PC-9 (cell line): ENCODE data around the gene CCDC134. TPM values are rescaled to one million over a fixed set of nuclear protein-coding genes. Genes with fewer than 3 reads are reported as not detected.

ENCODE experiments used
- BruUV-seq: library from RNA; stranded (reverse); fragments of 400-500 nt; replicated peaks from 2 replicates; lab custom pipeline; 2021; lab: Mats Ljungman, UMichigan
- CTCF ChIA-PET: fragments of 300-600 bp; sonication (Branson Sonifier 250); formaldehyde crosslinking; loops from one replicate; lab custom pipeline; 2022; ENCODE audit warnings: antibody characterized with exemption; lab: Charles Lee
- POLR2A ChIA-PET: fragments of 300-600 bp; sonication (Branson Sonifier 250); formaldehyde crosslinking; loops from one replicate; lab custom pipeline; 2022; ENCODE audit warnings: antibody characterized with exemption; ENCODE audit not compliant: unreplicated experiment; lab: Charles Lee
- DNase-seq, 2 experiments: peaks; one replicate each; pipeline versions ENCODE4 v3.0.0 to v3.0.0-alpha.2; 2015 to 2022; ENCODE audit warnings: mixed read lengths in 1 of 2
- H2AFZ ChIP-seq: fragments of 200-600 bp; sonication (generic); 2 replicates; pipeline ENCODE4 v1.8.1; 2017; ENCODE audit warnings: antibody characterized with exemption
- H3F3A ChIP-seq: fragments of 200-600 bp; sonication (generic); 2 replicates; pipeline ENCODE4 v1.8.1; 2017; ENCODE audit warnings: antibody characterized with exemption, mild to moderate bottlenecking, low read depth; ENCODE audit not compliant: insufficient read depth
- H3K27ac ChIP-seq: fragments of 200-600 bp; sonication (generic); 2 replicates; pipeline ENCODE4 v1.6.1; 2016; ENCODE audit warnings: mixed run types
- H3K27me3 ChIP-seq: fragments of 200-600 bp; sonication (generic); 2 replicates; pipeline ENCODE4 v1.6.1; 2016; ENCODE audit warnings: low read depth, mixed run types; ENCODE audit not compliant: insufficient read depth
- H3K36me3 ChIP-seq: fragments of 200-600 bp; sonication (generic); 2 replicates; pipeline ENCODE4 v1.6.1; 2016; ENCODE audit warnings: low read depth, mixed run types
- H3K4me1 ChIP-seq: fragments of 200-600 bp; sonication (generic); replicated peaks from 2 replicates; pipeline ENCODE4 v1.6.1; 2016; ENCODE audit warnings: mixed run types; ENCODE audit not compliant: insufficient read depth
- H3K4me2 ChIP-seq: fragments of 200-600 bp; sonication (generic); 2 replicates; pipeline ENCODE4 v1.6.1; 2017; ENCODE audit warnings: mixed run types
- H3K4me3 ChIP-seq: fragments of 200-600 bp; sonication (generic); 2 replicates; pipeline ENCODE4 v1.6.1; 2016; ENCODE audit warnings: mixed run types
- H3K79me2 ChIP-seq: fragments of 200-600 bp; sonication (generic); 2 replicates; pipeline ENCODE4 v1.6.1; 2017; ENCODE audit warnings: low read depth, mixed run types
- H3K9me2 ChIP-seq: fragments of 200-600 bp; sonication (generic); 2 replicates; pipeline ENCODE4 v1.8.1; 2017; ENCODE audit warnings: mild to moderate bottlenecking; ENCODE audit not compliant: insufficient read depth
- H3K9me3 ChIP-seq: fragments of 200-600 bp; sonication (generic); 2 replicates; pipeline ENCODE4 v1.8.1; 2016; ENCODE audit warnings: low read depth; ENCODE audit not compliant: insufficient read depth
- H4K20me1 ChIP-seq: fragments of 200-600 bp; sonication (generic); 2 replicates; pipeline ENCODE4 v1.8.1; 2017; ENCODE audit not compliant: insufficient read depth
- CTCF ChIP-seq: fragments of 200-600 bp; sonication (generic); conservative IDR thresholded peaks from 2 replicates; pipeline ENCODE4 v1.6.1; 2017; ENCODE audit warnings: mixed run types, antibody characterized with exemption, mild to moderate bottlenecking, moderate library complexity
- EZH2 ChIP-seq: fragments of 200-600 bp; sonication (generic); IDR thresholded peaks from 2 replicates; pipeline ENCODE4 v1.8.0; 2017; ENCODE audit warnings: antibody characterized with exemption, low read depth
- intact Hi-C: fragments of 100-400 bp; cut with micrococcal nuclease; formaldehyde crosslinking; loops from one replicate; pipeline ENCODE4 v1.10.0; 2022; ENCODE audit not compliant: unreplicated experiment
- total RNA-seq: library from RNA; stranded (reverse); gene quantifications from 2 replicates; pipeline ENCODE4 v1.2.3, GENCODE V29; 2021

Gene CCDC134
- total RNA-seq, 1 experiment from 2014 or later = 29.0 TPM

GRCh38 chr22:41847300-41847699, 46.8 kb downstream of the CCDC134 start:
- ChIA-PET POLR2A (interaction anchor here (0.5 to 0.7 kb wide), 2 partner anchors 48 to 71 kb away, joined by 3 to 4 read pairs; no protein-coding TSS in a partner anchor), CTCF (interaction anchor here (0.6 kb wide), 1 partner anchor 12 kb away, joined by 6 read pairs; no protein-coding TSS in a partner anchor)
- Histone ChIP-seq H3K4me3 (no peak overlapping the region), H3K36me3 (peaks cover 17% of the 10 kb centered on the region), H3K4me1 (peaks cover 66% of the 10 kb centered on the region), H3K9me2 (no peaks in the 10 kb centered on the region), H3K4me2 (peak overlapping the region; percentile 3; the same call in 1 of the 2 replicates), H3K79me2 (peaks cover 97% of the 10 kb centered on the region), H3K9me3 (no peaks in the 10 kb centered on the region), H3K27ac (no peak overlapping the region), H4K20me1 (peaks cover 9% of the 10 kb centered on the region; the same call in 1 of the 2 replicates), H2AFZ (no peak overlapping the region), H3K27me3 (no peaks in the 10 kb centered on the region), H3F3A (peaks cover 50% of the 10 kb centered on the region)
- no TSS peak for BruUV-seq
- intact Hi-C loops = no loop called here
- TF ChIP-seq CTCF (no peak), EZH2 (no peak)
- DNase-seq = no peak

GRCh38 chr22:41848468-41848867, 48.0 kb downstream of the CCDC134 start:
- intact Hi-C loops = no loop called here
- no TSS peak for BruUV-seq
- H3K9me2 ChIP-seq = no peaks in the 10 kb centered on the region
- H3K79me2 ChIP-seq = peaks cover 97% of the 10 kb centered on the region
- H3K4me3 ChIP-seq = no peak overlapping the region
- POLR2A ChIA-PET = no interaction called here
- no peaks in the 10 kb centered on the region for H3K9me3 ChIP-seq
- TF ChIP-seq EZH2 (no peak), CTCF (peak; percentile 37; the same call in 1 of the 2 replicates)
- peaks cover 42% of the 10 kb centered on the region for H3F3A ChIP-seq
- H3K36me3 ChIP-seq = peaks cover 6% of the 10 kb centered on the region
- H3K4me1 ChIP-seq = peaks cover 55% of the 10 kb centered on the region
- peak; percentile 29 to 78 for DNase-seq
- H2AFZ ChIP-seq = no peak overlapping the region
- peak overlapping the region; percentile 14 for H3K27ac ChIP-seq
- peak overlapping the region; percentile 40 for H3K4me2 ChIP-seq
- H4K20me1 ChIP-seq = peaks cover 19% of the 10 kb centered on the region
- H3K27me3 ChIP-seq = no peaks in the 10 kb centered on the region
- CTCF ChIA-PET = no interaction called here

- BruUV-seq = no TSS peak
These were observed 56.0 kb downstream of the CCDC134 start for GRCh38 chr22:41856469-41856868.

More at GRCh38 chr22:41856469-41856868, 56.0 kb downstream of the CCDC134 start:
- no peaks in the 10 kb centered on the region for H3K9me2 ChIP-seq
- peaks cover 95% of the 10 kb centered on the region for H3K79me2 ChIP-seq
- H3K27me3 ChIP-seq = no peaks in the 10 kb centered on the region
- intact Hi-C loops = no loop called here
- peak in 1 of 2 experiments; percentile 53 for DNase-seq
- peaks cover 51% of the 10 kb centered on the region for H4K20me1 ChIP-seq
- H2AFZ ChIP-seq = no peak overlapping the region
- no peaks in the 10 kb centered on the region for H3K36me3 ChIP-seq
- POLR2A ChIA-PET = interaction anchor here (0.5 kb wide), 1 partner anchor 59 kb away, joined by 6 read pairs; no protein-coding TSS in a partner anchor
- H3F3A ChIP-seq = peaks cover 55% of the 10 kb centered on the region
- peak overlapping the region; percentile 76 for H3K27ac ChIP-seq
- peak overlapping the region; percentile 59 for H3K4me2 ChIP-seq
- H3K9me3 ChIP-seq = no peaks in the 10 kb centered on the region
- H3K4me1 ChIP-seq = peaks cover 43% of the 10 kb centered on the region
- CTCF ChIA-PET = interaction anchor here (0.6 to 1.5 kb wide), 5 partner anchors 30 to 234 kb away, joined by 3 to 14 read pairs (median 3); no protein-coding TSS in a partner anchor
- TF ChIP-seq CTCF (no peak), EZH2 (no peak)
- no peak overlapping the region for H3K4me3 ChIP-seq
